ENCODE results near the gene RHBDL1. TPM values are rescaled to one million over a fixed set of nuclear protein-coding genes. Genes with fewer than 3 reads are reported as not detected.

RHBDL1 gene
- polyA plus RNA-seq, 1 donor (not counting 4 experiments of a cell fraction or from before 2014, with no cell fraction given) = 0.71 TPM

DNA sequence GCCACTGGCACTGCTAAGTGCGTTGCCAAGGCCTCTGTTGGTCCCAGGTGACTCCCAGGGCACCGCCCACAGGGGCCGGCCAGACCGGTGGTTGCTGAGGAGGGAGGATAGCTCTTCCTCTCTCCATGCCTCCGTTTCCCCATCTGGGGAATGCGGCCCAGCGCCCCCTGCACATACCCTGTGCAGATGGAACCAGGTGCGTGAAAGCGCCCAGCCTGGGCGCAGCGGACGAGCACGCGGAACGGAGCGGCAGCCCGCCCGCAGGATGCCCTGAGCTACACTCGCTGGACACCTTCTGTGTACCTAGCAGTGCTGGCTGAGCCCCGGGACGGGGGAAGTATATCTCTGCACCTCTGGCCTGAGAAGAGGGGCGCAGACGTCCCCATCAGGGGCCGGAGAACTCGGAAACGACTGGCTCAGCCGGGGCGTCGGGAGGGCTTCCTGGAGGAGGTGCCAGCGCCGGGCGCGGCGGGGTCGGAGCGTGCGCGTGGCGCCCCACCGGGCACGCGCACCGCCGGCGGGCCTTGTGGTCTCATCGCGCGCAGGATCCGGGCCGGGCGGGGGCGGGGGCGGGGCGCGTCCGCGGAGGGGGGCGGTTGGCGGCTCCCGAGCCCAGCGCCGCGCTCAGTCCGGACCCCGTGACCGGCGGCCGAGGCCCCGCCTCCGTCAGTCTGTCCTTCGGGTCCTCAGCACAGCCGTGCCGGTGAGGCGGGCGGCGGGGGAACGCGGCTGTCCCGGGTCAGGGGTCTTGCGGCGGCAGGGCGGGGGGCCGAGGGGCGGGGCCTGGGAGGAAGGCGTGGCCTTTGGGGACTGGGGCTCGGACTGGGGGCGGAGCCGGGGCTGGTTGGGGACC lies 51.2 kb downstream of the RHBDL1 start, which contains the start of the genes CCDC78 and HAGHL:
CCDC78 (minus strand) TSS at position 6 of the 853 bp plus-strand sequence. CDS start 76 bp downstream, outside the sequence.
HAGHL (plus strand) TSS at position 669 of the 853 bp plus-strand sequence. CDS start 404 bp downstream, outside the sequence.
- no peak for FAIRE-seq
- TF ChIP-seq EZH2 (IDR thresholded peaks at IDR 0.05; ENCODE audit: low read length) = no peak
- TF ChIP-seq, protein P1, sequence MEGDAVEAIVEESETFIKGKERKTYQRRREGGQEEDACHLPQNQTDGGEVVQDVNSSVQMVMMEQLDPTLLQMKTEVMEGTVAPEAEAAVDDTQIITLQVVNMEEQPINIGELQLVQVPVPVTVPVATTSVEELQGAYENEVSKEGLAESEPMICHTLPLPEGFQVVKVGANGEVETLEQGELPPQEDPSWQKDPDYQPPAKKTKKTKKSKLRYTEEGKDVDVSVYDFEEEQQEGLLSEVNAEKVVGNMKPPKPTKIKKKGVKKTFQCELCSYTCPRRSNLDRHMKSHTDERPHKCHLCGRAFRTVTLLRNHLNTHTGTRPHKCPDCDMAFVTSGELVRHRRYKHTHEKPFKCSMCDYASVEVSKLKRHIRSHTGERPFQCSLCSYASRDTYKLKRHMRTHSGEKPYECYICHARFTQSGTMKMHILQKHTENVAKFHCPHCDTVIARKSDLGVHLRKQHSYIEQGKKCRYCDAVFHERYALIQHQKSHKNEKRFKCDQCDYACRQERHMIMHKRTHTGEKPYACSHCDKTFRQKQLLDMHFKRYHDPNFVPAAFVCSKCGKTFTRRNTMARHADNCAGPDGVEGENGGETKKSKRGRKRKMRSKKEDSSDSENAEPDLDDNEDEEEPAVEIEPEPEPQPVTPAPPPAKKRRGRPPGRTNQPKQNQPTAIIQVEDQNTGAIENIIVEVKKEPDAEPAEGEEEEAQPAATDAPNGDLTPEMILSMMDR (optimal IDR thresholded peaks at IDR 0.05 in 1 of 3, IDR thresholded peaks at IDR 0.05 in 1 of 3, conservative IDR thresholded peaks at IDR 0.05 in 1 of 3; ENCODE audit: extremely low read depth in 1 of 3, insufficient read depth in 2 of 3, low read length in 3 of 3) = no peak

DNA sequence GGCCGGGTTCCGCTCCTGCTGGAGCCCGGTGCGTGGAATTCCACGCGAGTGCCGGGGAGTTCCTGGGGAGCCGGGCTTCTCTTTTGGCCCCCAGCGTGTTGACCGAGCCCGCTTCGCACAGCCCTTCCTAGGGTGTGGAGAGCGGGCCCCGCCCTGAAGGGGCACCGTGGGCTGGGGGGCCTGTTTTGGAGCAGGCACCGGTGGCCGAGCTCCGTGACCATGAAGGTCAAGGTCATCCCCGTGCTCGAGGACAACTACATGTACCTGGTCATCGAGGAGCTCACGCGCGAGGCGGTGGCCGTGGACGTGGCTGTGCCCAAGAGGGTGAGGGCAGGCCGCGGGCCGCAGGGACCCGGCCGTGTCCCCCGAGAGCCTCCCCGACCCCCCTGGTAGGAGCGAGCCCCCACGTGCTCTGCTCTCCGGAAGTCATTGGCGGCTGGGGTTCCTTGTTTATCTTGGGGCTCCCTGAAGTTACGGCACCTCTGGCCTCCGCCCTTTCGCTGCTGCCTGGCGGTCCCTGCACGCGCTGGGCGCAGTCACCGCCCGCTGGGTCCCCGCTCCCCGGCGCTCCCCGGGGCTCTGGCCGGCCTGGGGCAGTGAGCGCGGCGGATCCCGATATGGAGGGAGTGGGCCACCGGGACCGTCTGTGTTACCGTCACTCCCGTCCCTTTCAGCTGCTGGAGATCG lies 52.0 kb downstream of the RHBDL1 start:
- FAIRE-seq (no peak), DNase-seq (ENCODE audit: low read depth, low spot score) (no peak)
- Histone ChIP-seq H3K9me1 (ENCODE audit: control insufficient read depth, extremely low read depth, insufficient read depth, low read length) (no peaks in the 10 kb centered on the region), H3K36me3 (ENCODE audit: control insufficient read depth in 2 of 2, extremely low read depth in 1 of 2, insufficient read depth in 2 of 2, low read length in 2 of 2) (peaks cover 0 to 6% of the 10 kb centered on the region in 2 experiments), H2AFZ (ENCODE audit: control insufficient read depth, low read length) (peak overlapping the region; percentile 12), H3K4me2 (ENCODE audit: control insufficient read depth, extremely low read depth, insufficient read depth, low read depth, low read length) (peak overlapping the region; percentile 95), H3K4me1 (ENCODE audit: control insufficient read depth, extremely low read depth, insufficient read depth, low read length) (peaks cover 4% of the 10 kb centered on the region), H3K27me3 (ENCODE audit: control insufficient read depth, extremely low read depth, insufficient read depth, low read length) (no peaks in the 10 kb centered on the region), H3K4me3 (ENCODE audit: control insufficient read depth in 2 of 3, extremely low read depth in 1 of 3, insufficient read depth in 2 of 3, low read depth in 1 of 3, low read length in 3 of 3) (peak overlapping the region; percentile 71 to 77 (median 76)), H3K9ac (ENCODE audit: control insufficient read depth, extremely low read depth, insufficient read depth, low read length) (peak overlapping the region; percentile 76), H3K9me3 (ENCODE audit: control insufficient read depth, low read depth, low read length) (no peaks in the 10 kb centered on the region), H3K79me2 (ENCODE audit: control insufficient read depth, insufficient read depth, low read length) (no peaks in the 10 kb centered on the region), H3K27ac (ENCODE audit: control insufficient read depth, insufficient read depth, low read length) (peak overlapping the region; percentile 26), H4K20me1 (ENCODE audit: control insufficient read depth, extremely low read depth, insufficient read depth, low read length) (no peaks in the 10 kb centered on the region)
- no peak for TF ChIP-seq EZH2 (IDR thresholded peaks at IDR 0.05; ENCODE audit: low read length)
- TF ChIP-seq, protein P1 (optimal IDR thresholded peaks at IDR 0.05 in 1 of 3, IDR thresholded peaks at IDR 0.05 in 1 of 3, conservative IDR thresholded peaks at IDR 0.05 in 1 of 3; ENCODE audit: extremely low read depth in 1 of 3, insufficient read depth in 2 of 3, low read length in 3 of 3) = no peak
- dilution Hi-C loops (cut with MboI; ENCODE audit: extremely low pct_ligation_motif_present, low sequenced_read_pairs) = no loop called here

More for the DNA sequence above, 51.2 kb downstream of the RHBDL1 start, which contains the start of the genes CCDC78 and HAGHL:
- dilution Hi-C loops (cut with MboI; ENCODE audit: extremely low pct_ligation_motif_present, low sequenced_read_pairs) = no loop called here
- H2AFZ ChIP-seq (ENCODE audit: control insufficient read depth, low read length) = peak within 1 kb of the TSS; percentile 12
- peak within 1 kb of the TSS; percentile 26 for H3K27ac ChIP-seq (ENCODE audit: control insufficient read depth, insufficient read depth, low read length)
- H3K79me2 ChIP-seq (ENCODE audit: control insufficient read depth, insufficient read depth, low read length) = no peaks in the 10 kb centered on the region
- H3K27me3 ChIP-seq (ENCODE audit: control insufficient read depth, extremely low read depth, insufficient read depth, low read length) = no peaks in the 10 kb centered on the region
- no peak for DNase-seq (ENCODE audit: low read depth, low spot score)
- peak within 1 kb of the TSS; percentile 95 for H3K4me2 ChIP-seq (ENCODE audit: control insufficient read depth, extremely low read depth, insufficient read depth, low read depth, low read length)
- H3K9me3 ChIP-seq (ENCODE audit: control insufficient read depth, low read depth, low read length) = no peaks in the 10 kb centered on the region
- peak within 1 kb of the TSS; percentile 71 to 77 (median 76) for H3K4me3 ChIP-seq (ENCODE audit: control insufficient read depth in 2 of 3, extremely low read depth in 1 of 3, insufficient read depth in 2 of 3, low read depth in 1 of 3, low read length in 3 of 3)
- H4K20me1 ChIP-seq (ENCODE audit: control insufficient read depth, extremely low read depth, insufficient read depth, low read length) = no peaks in the 10 kb centered on the region
- peak within 1 kb of the TSS; percentile 76 for H3K9ac ChIP-seq (ENCODE audit: control insufficient read depth, extremely low read depth, insufficient read depth, low read length)
- peaks cover 4% of the 10 kb centered on the region for H3K4me1 ChIP-seq (ENCODE audit: control insufficient read depth, extremely low read depth, insufficient read depth, low read length)
- H3K9me1 ChIP-seq (ENCODE audit: control insufficient read depth, extremely low read depth, insufficient read depth, low read length) = peaks cover 2% of the 10 kb centered on the region
- peaks cover 0 to 6% of the 10 kb centered on the region in 2 experiments for H3K36me3 ChIP-seq (ENCODE audit: control insufficient read depth in 2 of 2, extremely low read depth in 1 of 2, insufficient read depth in 2 of 2, low read length in 2 of 2)

Other genes starting within 250 kb of the RHBDL1 start
- 7.9 to 15.1 TPM (median 10.7 TPM) in 3 replicates for gene CAPN15, start 148.0 kb upstream of the RHBDL1 start, polyA plus RNA-seq
- gene PRR35, start 115.3 kb upstream of the RHBDL1 start, polyA plus RNA-seq = not detected in 3 replicates
- 0.09 to 0.22 TPM (median 0.10 TPM) in 3 replicates for gene NHLRC4, start 108.7 kb upstream of the RHBDL1 start, polyA plus RNA-seq
- 11.2 to 23.3 TPM (median 16.7 TPM) in 3 replicates for gene PIGQ, start 105.7 kb upstream of the RHBDL1 start, polyA plus RNA-seq
- gene RAB40C, start 85.6 kb upstream of the RHBDL1 start, polyA plus RNA-seq = 4.0 to 12.3 TPM (median 4.2 TPM) in 3 replicates
- 0.01 to 0.04 TPM in 2 of 3 replicates, not detected in the other for gene WFIKKN1, start 44.7 kb upstream of the RHBDL1 start, polyA plus RNA-seq
- gene METTL26, start 39.4 kb upstream of the RHBDL1 start, polyA plus RNA-seq = 46.9 to 65.8 TPM (median 49.4 TPM) in 3 replicates
- gene MCRIP2, start 33.8 kb upstream of the RHBDL1 start, polyA plus RNA-seq = 5.9 to 14.5 TPM (median 8.1 TPM) in 3 replicates
- gene WDR90, start 26.3 kb upstream of the RHBDL1 start, polyA plus RNA-seq = 5.9 to 9.2 TPM (median 8.2 TPM) in 3 replicates
- gene RHOT2, start 7.5 kb upstream of the RHBDL1 start, polyA plus RNA-seq = 58.7 to 97.0 TPM (median 61.7 TPM) in 3 replicates
- gene STUB1, start 4.7 kb downstream of the RHBDL1 start, polyA plus RNA-seq = 124 to 153 TPM (median 144 TPM) in 3 replicates
- gene JMJD8, start 8.7 kb downstream of the RHBDL1 start, polyA plus RNA-seq = 17.8 to 29.7 TPM (median 20.1 TPM) in 3 replicates
- gene WDR24, start 14.7 kb downstream of the RHBDL1 start, polyA plus RNA-seq = 1.2 to 2.7 TPM (median 2.1 TPM) in 3 replicates
- 0.45 to 3.0 TPM (median 0.81 TPM) in 3 replicates for gene FBXL16, start 30.1 kb downstream of the RHBDL1 start, polyA plus RNA-seq
- gene METRN, start 39.4 kb downstream of the RHBDL1 start, polyA plus RNA-seq = 27.1 to 171 TPM (median 42.1 TPM) in 3 replicates
- 5.6 to 13.7 TPM (median 8.2 TPM) in 3 replicates for gene ANTKMT, start 45.5 kb downstream of the RHBDL1 start, polyA plus RNA-seq
- gene CCDC78, start 50.8 kb downstream of the RHBDL1 start, polyA plus RNA-seq = 2.0 to 4.1 TPM (median 2.5 TPM) in 3 replicates
- 6.8 to 30.7 TPM (median 8.0 TPM) in 3 replicates for gene HAGHL, start 51.4 kb downstream of the RHBDL1 start, polyA plus RNA-seq
- gene CIAO3, start 65.3 kb downstream of the RHBDL1 start, polyA plus RNA-seq = 20.1 to 31.8 TPM (median 24.9 TPM) in 3 replicates
- gene MSLN, start 85.1 kb downstream of the RHBDL1 start, polyA plus RNA-seq = 8.5 to 12.7 TPM (median 11.7 TPM) in 3 replicates
- 11.9 to 30.3 TPM (median 19.3 TPM) in 3 replicates for gene RPUSD1, start 112.7 kb downstream of the RHBDL1 start, polyA plus RNA-seq
- 5.7 to 6.7 TPM (median 5.7 TPM) in 3 replicates for gene CHTF18, start 112.9 kb downstream of the RHBDL1 start, polyA plus RNA-seq
- not detected in 3 replicates for gene GNG13, start 125.1 kb downstream of the RHBDL1 start, polyA plus RNA-seq